ENCODE results near the gene C1GALT1C1L. TPM values are rescaled to one million over a fixed set of nuclear protein-coding genes. Genes with fewer than 3 reads are reported as not detected.

Gene C1GALT1C1L
- total and polyA plus RNA-seq, 2 donors (not counting 3 experiments of a cell fraction or from before 2014, with no cell fraction given): 0.40 to 0.76 TPM

DNA sequence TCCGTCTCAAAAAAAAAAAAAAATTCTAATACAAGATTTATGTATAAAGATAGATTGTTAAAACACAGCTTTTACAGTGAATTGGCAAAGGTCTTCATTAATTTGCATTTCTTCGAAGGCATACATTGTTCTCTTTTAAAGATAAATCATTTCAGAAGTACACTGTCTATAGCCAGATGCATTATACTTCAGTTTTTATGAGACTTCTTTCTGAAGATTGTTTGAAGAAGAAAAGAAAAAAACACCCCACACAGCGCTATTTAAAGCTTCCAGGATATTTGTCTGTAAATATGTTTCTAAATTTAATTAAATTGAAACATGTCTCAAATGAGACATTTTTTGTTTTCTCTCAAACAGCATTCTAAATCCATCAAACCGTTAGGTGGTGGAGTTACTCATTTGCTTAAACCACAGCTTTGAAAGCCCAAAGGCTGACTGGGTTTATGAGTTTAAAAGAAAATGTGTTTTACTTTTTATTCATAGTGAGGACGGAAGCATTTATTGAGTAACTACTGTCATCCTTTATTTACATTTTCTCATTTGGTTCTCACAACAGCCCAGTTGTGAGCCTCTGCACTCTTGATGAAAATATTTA, 42.4 kb upstream of the C1GALT1C1L start:
- intact Hi-C loops (cut with micrococcal nuclease): no loop called here
- CTCF ChIA-PET: no interaction called here
- BruUV-seq (replicated peaks): no TSS peak

More for the DNA sequence above, 42.4 kb upstream of the C1GALT1C1L start:
- FAIRE-seq (no peak), DNase-seq (ENCODE audit: low read depth, low spot score) (no peak)
- no peaks in the 10 kb centered on the region for H3K9me1 ChIP-seq (replicated peaks; ENCODE audit: control insufficient read depth, extremely low read depth, insufficient read depth, low read length)
- H3K4me2 ChIP-seq (ENCODE audit: insufficient read depth, low read length): no peak overlapping the region
- H3K27ac ChIP-seq (ENCODE audit: insufficient read depth, low read depth, low read length): no peak overlapping the region
- POLR2A ChIA-PET: no interaction called here
- H3K4me3 ChIP-seq (replicated peaks in 1 of 3; ENCODE audit: insufficient read depth in 1 of 3, low read depth in 1 of 3, low read length in 3 of 3): no peak overlapping the region
- H3K9ac ChIP-seq (replicated peaks; ENCODE audit: extremely low read depth, insufficient read depth, low read length): no peak overlapping the region
- peaks cover 11% of the 10 kb centered on the region for H3K4me1 ChIP-seq (ENCODE audit: control insufficient read depth, extremely low read depth, insufficient read depth, low read length)
- no peaks in the 10 kb centered on the region for H3K79me2 ChIP-seq (ENCODE audit: control insufficient read depth, insufficient read depth, low read length)
- dilution Hi-C loops (cut with MboI; ENCODE audit: extremely low pct_ligation_motif_present, low sequenced_read_pairs): no loop called here
- no peaks in the 10 kb centered on the region for H4K20me1 ChIP-seq (replicated peaks; ENCODE audit: control insufficient read depth, extremely low read depth, insufficient read depth, low read length)
- no peak overlapping the region for H2AFZ ChIP-seq (ENCODE audit: low read depth, low read length)
- no peaks in the 10 kb centered on the region for H3K36me3 ChIP-seq (ENCODE audit: control insufficient read depth in 2 of 2, extremely low read depth in 1 of 2, insufficient read depth in 2 of 2, low read length in 2 of 2)
- no peaks in the 10 kb centered on the region for H3K9me3 ChIP-seq (replicated peaks; ENCODE audit: control insufficient read depth, insufficient read depth, low read length)
- TF ChIP-seq MYC (IDR thresholded peaks at IDR 0.05; ENCODE audit: low read depth, low read length) (no peak), POLR2AphosphoS5 (IDR thresholded peaks at IDR 0.05; ENCODE audit: insufficient read depth, low read depth, low read length) (no peak), POLR2A (IDR thresholded peaks at IDR 0.05; ENCODE audit: low read depth, low read length) (no peak), EZH2 (IDR thresholded peaks at IDR 0.05; ENCODE audit: borderline replicate concordance, low read depth, low read length, severe bottlenecking) (no peak), CTCF (IDR thresholded peaks at IDR 0.05; ENCODE audit: extremely low read depth in 1 of 2, insufficient read depth in 1 of 2, low read depth in 1 of 2, low read length in 2 of 2) (no peak), FOS (IDR thresholded peaks at IDR 0.05; ENCODE audit: borderline replicate concordance, insufficient read depth, low read length) (no peak), MAX (IDR thresholded peaks at IDR 0.05; ENCODE audit: insufficient read depth, insufficient read length) (no peak), GATA2 (IDR thresholded peaks at IDR 0.05; ENCODE audit: insufficient read depth, insufficient read length, low read depth, low read length) (no peak), JUN (IDR thresholded peaks at IDR 0.05; ENCODE audit: borderline replicate concordance, insufficient read depth, insufficient read length, low read depth) (no peak)
- H3K27me3 ChIP-seq (ENCODE audit: control insufficient read depth in 2 of 2, insufficient read depth in 2 of 2, low read length in 2 of 2): no peaks in the 10 kb centered on the region

Measured in endothelial cell of umbilical vein (primary cell).